Stimulated activated naive CD8-positive, alpha-beta T cell treated with anti-CD3 and anti-CD28 coated beads, Interleukin-15, amount 100 ng/mL, for 72 hours (primary cell): ENCODE results near the gene PPID.

ENCODE experiments used
- ATAC-seq: fragments of 150-1000 bp; cut with Tn5 transposase; 2 replicates; pipeline ENCODE4 v1.10.0; 2021; ENCODE audit warnings: mild to moderate bottlenecking, moderate library complexity
- DNase-seq, 2 donors: peaks; one replicate each; pipeline ENCODE4 v3.0.0; 2021 to 2022
- H3K27ac Mint-ChIP-seq, 2 donors: one replicate each; pipeline ENCODE4 v1.8.0; 2022; ENCODE audit warnings: mild to moderate bottlenecking in 2 of 2, mixed read lengths in 2 of 2, moderate library complexity in 2 of 2
- H3K27me3 Mint-ChIP-seq: one replicate; pipeline ENCODE4 v1.8.0; 2022; ENCODE audit warnings: mixed read lengths
- H3K4me1 Mint-ChIP-seq: one replicate; pipeline ENCODE4 v1.8.0; 2022; ENCODE audit warnings: mild to moderate bottlenecking, mixed read lengths
- H3K4me3 Mint-ChIP-seq, 2 donors: one replicate each; pipeline ENCODE4 v1.8.0; 2022; ENCODE audit warnings: mild to moderate bottlenecking in 2 of 2, mixed read lengths in 2 of 2, moderate library complexity in 1 of 2
- H3K9me3 Mint-ChIP-seq, 2 donors: one replicate each; pipeline ENCODE4 v1.8.0; 2022; ENCODE audit warnings: mixed read lengths in 2 of 2

The PPID gene

DNA sequence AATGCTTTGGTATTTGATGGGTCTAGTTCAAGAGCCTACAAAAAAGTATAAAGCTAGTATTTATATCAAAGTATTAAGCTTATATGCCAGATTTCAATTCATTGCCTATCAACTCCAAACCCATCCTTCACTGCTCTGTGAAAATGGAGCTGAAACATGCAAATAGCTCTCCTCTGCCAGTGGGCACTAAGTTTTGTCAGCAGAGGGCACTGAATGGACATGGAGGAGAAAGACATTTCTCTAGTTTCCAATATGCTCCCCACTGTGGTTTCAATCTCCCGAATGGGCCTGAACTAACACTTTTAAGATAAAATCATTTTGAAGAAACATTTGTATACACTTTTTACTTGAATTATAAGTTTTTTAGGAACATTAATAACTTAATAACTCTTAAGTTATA is 12.4 kb downstream of the PPID start:
- ATAC-seq = no peak
- no peak for DNase-seq
- no peak overlapping the region for H3K4me3 Mint-ChIP-seq
- no peaks in the 10 kb centered on the region for H3K4me1 Mint-ChIP-seq
- no peaks in the 10 kb centered on the region for H3K27me3 Mint-ChIP-seq
- H3K27ac Mint-ChIP-seq = no peak overlapping the region
- no peaks in the 10 kb centered on the region for H3K9me3 Mint-ChIP-seq

GRCh38 chr4:158704274-158704673 is 18.9 kb downstream of the PPID start:
- no peak for ATAC-seq
- no peak overlapping the region for H3K27ac Mint-ChIP-seq
- H3K4me1 Mint-ChIP-seq = no peaks in the 10 kb centered on the region

GRCh38 chr4:158688813-158689212 is 34.4 kb downstream of the PPID start:
- H3K27me3 Mint-ChIP-seq = no peaks in the 10 kb centered on the region
- H3K4me1 Mint-ChIP-seq = no peaks in the 10 kb centered on the region
- DNase-seq (no peak), ATAC-seq (no peak)
- H3K9me3 Mint-ChIP-seq = no peaks in the 10 kb centered on the region
- H3K27ac Mint-ChIP-seq = peak overlapping the region in 1 of 2 donors; percentile 40
- H3K4me3 Mint-ChIP-seq = no peak overlapping the region

More at GRCh38 chr4:158704274-158704673, 18.9 kb downstream of the PPID start:
- Mint-ChIP-seq H3K4me3 (no peak overlapping the region), H3K9me3 (no peaks in the 10 kb centered on the region), H3K27me3 (no peaks in the 10 kb centered on the region)
- DNase-seq = no peak

GRCh38 chr4:158682066-158682465 is 41.1 kb downstream of the PPID start:
- DNase-seq = no peak
- H3K27ac Mint-ChIP-seq = no peak overlapping the region
- H3K4me1 Mint-ChIP-seq = no peaks in the 10 kb centered on the region
- ATAC-seq = no peak
- no peaks in the 10 kb centered on the region for H3K9me3 Mint-ChIP-seq
- H3K27me3 Mint-ChIP-seq = no peaks in the 10 kb centered on the region
- no peak overlapping the region for H3K4me3 Mint-ChIP-seq

GRCh38 chr4:158681629-158682028 is 41.6 kb downstream of the PPID start:
- H3K27ac Mint-ChIP-seq = no peak overlapping the region
- H3K9me3 Mint-ChIP-seq = no peaks in the 10 kb centered on the region
- H3K4me3 Mint-ChIP-seq = no peak overlapping the region
- H3K4me1 Mint-ChIP-seq = no peaks in the 10 kb centered on the region
- no peaks in the 10 kb centered on the region for H3K27me3 Mint-ChIP-seq
- no peak for DNase-seq
- ATAC-seq = no peak

DNA sequence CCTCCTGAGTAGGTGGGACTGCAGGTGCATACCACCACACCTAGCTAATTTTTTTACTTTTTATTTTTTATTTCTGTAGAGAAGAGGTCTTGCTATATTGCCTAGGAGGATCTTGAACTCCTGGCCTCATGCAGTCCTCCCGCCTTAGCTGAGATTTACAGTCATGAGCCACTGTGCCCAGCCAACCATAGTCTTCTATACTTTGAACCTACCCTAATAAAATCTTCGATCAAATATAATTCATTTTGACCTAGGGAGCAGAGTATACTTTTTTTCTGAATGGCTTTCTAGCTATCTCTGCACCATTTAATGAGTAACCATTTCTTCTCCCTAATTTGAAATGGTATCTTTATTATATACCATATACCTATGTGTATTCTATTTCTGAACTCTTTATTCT is 44.4 kb downstream of the PPID start:
- DNase-seq (no peak), ATAC-seq (no peak)
- H3K4me3 Mint-ChIP-seq = no peak overlapping the region
- no peaks in the 10 kb centered on the region for H3K27me3 Mint-ChIP-seq
- H3K4me1 Mint-ChIP-seq = peaks cover 10% of the 10 kb centered on the region
- no peak overlapping the region for H3K27ac Mint-ChIP-seq
- H3K9me3 Mint-ChIP-seq = no peaks in the 10 kb centered on the region

GRCh38 chr4:158676076-158676475 is 47.1 kb downstream of the PPID start:
- ATAC-seq (no peak), DNase-seq (no peak)
- no peak overlapping the region for H3K27ac Mint-ChIP-seq
- H3K4me1 Mint-ChIP-seq = peaks cover 18% of the 10 kb centered on the region
- no peak overlapping the region for H3K4me3 Mint-ChIP-seq
- H3K9me3 Mint-ChIP-seq = no peaks in the 10 kb centered on the region
- H3K27me3 Mint-ChIP-seq = no peaks in the 10 kb centered on the region

GRCh38 chr4:158673633-158674032 is 49.6 kb downstream of the PPID start:
- peaks cover 28% of the 10 kb centered on the region for H3K4me1 Mint-ChIP-seq
- no peak for DNase-seq
- no peaks in the 10 kb centered on the region for H3K27me3 Mint-ChIP-seq
- H3K4me3 Mint-ChIP-seq = peak overlapping the region in 1 of 2 donors; percentile 2
- H3K9me3 Mint-ChIP-seq = no peaks in the 10 kb centered on the region
- ATAC-seq = no peak
- no peak overlapping the region for H3K27ac Mint-ChIP-seq

- Mint-ChIP-seq H3K4me1 (peaks cover 28% of the 10 kb centered on the region), H3K27me3 (no peaks in the 10 kb centered on the region), H3K27ac (peak within 1 kb of the TSS; percentile 99 to 100), H3K4me3 (peak within 1 kb of the TSS; percentile 95 to 98), H3K9me3 (no peaks in the 10 kb centered on the region)
- ATAC-seq (peak; percentile 88), DNase-seq (peak; percentile 97 to 99)
Measured at GRCh38 chr4:158671915-158672806, 51.0 kb downstream of the PPID start, which contains the start of gene ETFDH. Gene ETFDH, plus strand, starts transcription at chr4:158672296. Its CDS starts 161 bp downstream, at chr4:158672457.

- no peak for DNase-seq
- H3K4me3 Mint-ChIP-seq = peak within 1 kb of the TSS; percentile 95 to 98
- peak within 1 kb of the TSS; percentile 99 to 100 for H3K27ac Mint-ChIP-seq
- no peak for ATAC-seq
- H3K4me1 Mint-ChIP-seq = peaks cover 28% of the 10 kb centered on the region
- H3K27me3 Mint-ChIP-seq = no peaks in the 10 kb centered on the region
- H3K9me3 Mint-ChIP-seq = no peaks in the 10 kb centered on the region
Measured at GRCh38 chr4:158671665-158671914, 51.6 kb downstream of the PPID start, which contains the start of gene C4orf46. Gene C4orf46, minus strand, starts transcription at chr4:158671887. Its CDS starts 86 bp downstream, at chr4:158671801.

- H3K27ac Mint-ChIP-seq = peak overlapping the region; percentile 99 to 100
- peaks cover 28% of the 10 kb centered on the region for H3K4me1 Mint-ChIP-seq
- H3K9me3 Mint-ChIP-seq = no peaks in the 10 kb centered on the region
- peak overlapping the region; percentile 95 to 98 for H3K4me3 Mint-ChIP-seq
- peak; percentile 74 to 80 for DNase-seq
- peak; percentile 59 for ATAC-seq
- H3K27me3 Mint-ChIP-seq = no peaks in the 10 kb centered on the region
Measured at GRCh38 chr4:158670975-158671664, 52.1 kb downstream of the PPID start.

- Mint-ChIP-seq H3K27me3 (no peaks in the 10 kb centered on the region), H3K27ac (no peak overlapping the region), H3K9me3 (no peaks in the 10 kb centered on the region), H3K4me3 (peak overlapping the region in 1 of 2 donors; percentile 26), H3K4me1 (peaks cover 19% of the 10 kb centered on the region)
- no peak for DNase-seq
- no peak for ATAC-seq
Measured at GRCh38 chr4:158669310-158669709, 53.9 kb downstream of the PPID start.

DNA sequence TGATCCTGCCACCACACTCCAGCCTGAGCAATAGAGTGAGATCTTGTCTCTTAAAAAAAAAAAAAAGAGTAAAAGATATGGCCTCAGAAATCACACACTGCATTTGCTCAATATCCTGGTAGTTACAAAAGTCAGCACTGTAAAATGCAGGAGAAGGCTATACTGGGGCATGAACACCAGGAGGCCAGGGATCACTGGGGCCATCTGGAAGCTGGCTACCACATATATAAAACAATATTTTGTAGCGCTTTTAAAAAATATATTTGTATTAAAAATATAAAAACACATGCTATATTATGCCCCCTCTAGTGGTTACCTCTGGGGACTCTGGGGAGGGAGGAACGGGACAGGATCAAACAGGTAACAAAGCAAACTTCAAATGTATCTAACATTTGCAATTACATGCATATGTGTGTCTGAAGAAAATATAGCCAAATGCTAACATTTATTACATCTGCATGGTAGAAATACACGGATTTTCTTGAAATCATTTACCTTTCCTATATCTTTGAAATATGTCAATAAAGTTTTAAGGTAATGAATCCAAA is 55.5 kb downstream of the PPID start:
- H3K4me3 Mint-ChIP-seq = no peak overlapping the region
- H3K4me1 Mint-ChIP-seq = peaks cover 23% of the 10 kb centered on the region
- peak in 1 of 2 donors; percentile 24 for DNase-seq
- no peaks in the 10 kb centered on the region for H3K27me3 Mint-ChIP-seq
- ATAC-seq = no peak
- no peak overlapping the region for H3K27ac Mint-ChIP-seq
- H3K9me3 Mint-ChIP-seq = no peaks in the 10 kb centered on the region

GRCh38 chr4:158666892-158667291 is 56.3 kb downstream of the PPID start:
- Mint-ChIP-seq H3K27me3 (no peaks in the 10 kb centered on the region), H3K9me3 (no peaks in the 10 kb centered on the region), H3K4me3 (no peak overlapping the region), H3K4me1 (peaks cover 19% of the 10 kb centered on the region), H3K27ac (no peak overlapping the region)
- no peak for ATAC-seq
- DNase-seq = no peak

- H3K27me3 Mint-ChIP-seq = peaks cover 5% of the 10 kb centered on the region
- H3K27ac Mint-ChIP-seq = no peak overlapping the region
- DNase-seq (no peak), ATAC-seq (peak; percentile 33)
- peaks cover 8% of the 10 kb centered on the region for H3K4me1 Mint-ChIP-seq
- no peak overlapping the region for H3K4me3 Mint-ChIP-seq
- no peaks in the 10 kb centered on the region for H3K9me3 Mint-ChIP-seq
Measured at GRCh38 chr4:158664806-158665205, 58.4 kb downstream of the PPID start.
